ENCODE results near the gene PTPRJ.
A peak's percentile ranks its signal among the peaks of the same experiment; 100 is the strongest.

PTPRJ gene

GRCh38 chr11:48096588-48097525 is 116.5 kb downstream of the PTPRJ start:
- DNase-seq, result peak in 1 of 42 donors; percentile 42
- intact Hi-C loops (cut with DNase I), result no loop called here

- peak in 1 of 42 donors; percentile 49 for DNase-seq
Measured at GRCh38 chr11:48098024-48098423, 117.7 kb downstream of the PTPRJ start.

GRCh38 chr11:48099916-48100446 is 119.6 kb downstream of the PTPRJ start:
- DNase-seq, result peak in 1 of 42 donors; percentile 41
- intact Hi-C loops (cut with DNase I), result loop anchor here (10.0 kb wide), 1 partner anchor 255 kb away; the partner anchor contains the start of gene NUP160

More at GRCh38 chr11:48098024-48098423, 117.7 kb downstream of the PTPRJ start:
- intact Hi-C loops (cut with DNase I), result no loop called here

GRCh38 chr11:48101044-48101733 is 120.8 kb downstream of the PTPRJ start:
- DNase-seq, result peak in 1 of 42 donors; percentile 49
- intact Hi-C loops (cut with DNase I), result loop anchor here (10.0 kb wide), 1 partner anchor 256 kb away; the partner anchor contains the start of gene NUP160

GRCh38 chr11:48101958-48102357 is 121.6 kb downstream of the PTPRJ start:
- intact Hi-C loops (cut with DNase I), result loop anchor here (10.0 kb wide), 1 partner anchor 257 kb away; the partner anchor contains the start of gene NUP160
- peak in 21 of 42 donors; percentile 11 to 73 (median 50) for DNase-seq

GRCh38 chr11:48103621-48104567 is 123.5 kb downstream of the PTPRJ start:
- DNase-seq, result peak in 29 of 42 donors; percentile 29 to 74 (median 49)
- intact Hi-C loops (cut with DNase I), result loop anchor here (10.0 kb wide), 1 partner anchor 259 kb away; the partner anchor contains the start of gene NUP160

GRCh38 chr11:48104568-48104924 is 124.2 kb downstream of the PTPRJ start:
- peak in 2 of 42 donors; percentile 34 to 53 for DNase-seq
- intact Hi-C loops (cut with DNase I), result loop anchor here (10.0 kb wide), 1 partner anchor 260 kb away; the partner anchor contains the start of gene NUP160

GRCh38 chr11:48105096-48105990 is 125.0 kb downstream of the PTPRJ start:
- intact Hi-C loops (cut with DNase I), result loop anchor here (10.0 kb wide), 1 partner anchor 261 kb away; the partner anchor contains the start of gene NUP160
- peak in 2 of 42 donors; percentile 35 to 57 for DNase-seq

- peak in 2 of 42 donors; percentile 33 to 36 for DNase-seq
- intact Hi-C loops (cut with DNase I), result loop anchor here (10.0 kb wide), 1 partner anchor 261 kb away; the partner anchor contains the start of gene NUP160
Measured at GRCh38 chr11:48106166-48106565, 125.8 kb downstream of the PTPRJ start.

GRCh38 chr11:48107188-48107704 is 126.9 kb downstream of the PTPRJ start:
- intact Hi-C loops (cut with DNase I), result loop anchor here (10.0 kb wide), 1 partner anchor 262 kb away; the partner anchor contains the start of gene NUP160
- DNase-seq, result peak in 2 of 42 donors; percentile 40 to 50

- intact Hi-C loops (cut with DNase I), result loop anchor here (2.0 to 10.0 kb wide), 2 partner anchors 128 to 264 kb away; partner anchors contain the start of genes NUP160 and PTPRJ
- DNase-seq, result peak in 1 of 42 donors; percentile 41
Measured at GRCh38 chr11:48108231-48109045, 128.1 kb downstream of the PTPRJ start.

- intact Hi-C loops (cut with DNase I), result loop anchor here (2.0 to 10.0 kb wide), 2 partner anchors 128 to 264 kb away; partner anchors contain the start of genes NUP160 and PTPRJ
- DNase-seq, result peak in 2 of 42 donors; percentile 10 to 44
Measured at GRCh38 chr11:48109046-48109666, 128.8 kb downstream of the PTPRJ start.

GRCh38 chr11:48110509-48110766 is 130.1 kb downstream of the PTPRJ start:
- intact Hi-C loops (cut with DNase I), result loop anchor here (2.0 kb wide), 1 partner anchor 176 kb away; no protein-coding TSS in a partner anchor
- no peak for DNase-seq

- peak in 1 of 42 donors; percentile 41 for DNase-seq
- intact Hi-C loops (cut with DNase I), result loop anchor here (2.0 kb wide), 1 partner anchor 177 kb away; no protein-coding TSS in a partner anchor
Measured at GRCh38 chr11:48111891-48112290, 131.5 kb downstream of the PTPRJ start.

- intact Hi-C loops (cut with DNase I), result no loop called here
- DNase-seq, result no peak
Measured at GRCh38 chr11:48114740-48115139, 134.4 kb downstream of the PTPRJ start.
